Naive thymus-derived CD8-positive, alpha-beta T cell (primary cell): ENCODE results near the gene TRPC4AP. TPM values are rescaled to one million over a fixed set of nuclear protein-coding genes. Genes with fewer than 3 reads are reported as not detected.
"Not testable (repeated sequence)": the region's sequence is repeated elsewhere in the genome, so short reads cannot be mapped to it uniquely, and the experiment has no call there.

Experiments
- ATAC-seq, 2 donors: fragments of 150-1000 bp; cut with Tn5 transposase in 1 of 2; sonication (Bioruptor Pico), chemical (Tn5 transposase) in 1 of 2; 1 replicate in 1 of 2; 2 replicates in 1 of 2; pipeline ENCODE4 v1.10.0; 2021; ENCODE audit warnings: mild to moderate bottlenecking in 2 of 2, moderate library complexity in 2 of 2
- POLR2A ChIA-PET: fragments of 350-600 bp; sonication (Branson Sonifier 250); formaldehyde crosslinking; loops from one replicate; lab custom pipeline; 2021; ENCODE audit warnings: antibody characterized with exemption; lab: Charles Lee
- DNase-seq, 10 donors: peaks; one replicate each; pipeline versions ENCODE4 v3.0.0 to v3.0.0-alpha.2; 2020 to 2022
- H3K27ac Mint-ChIP-seq, 10 donors: one replicate each; pipeline ENCODE4 v1.8.0; 2020 to 2022; ENCODE audit warnings: mild to moderate bottlenecking in 10 of 10, mixed read lengths in 10 of 10, moderate library complexity in 4 of 10, inconsistent platforms in 1 of 10
- H3K27me3 Mint-ChIP-seq, 5 donors: one replicate each; pipeline ENCODE4 v1.8.0; 2021 to 2022; ENCODE audit warnings: mixed read lengths in 5 of 5
- H3K36me3 Mint-ChIP-seq, 3 donors: one replicate each; pipeline ENCODE4 v1.8.0; 2020 to 2022; ENCODE audit warnings: mixed read lengths in 3 of 3, mild to moderate bottlenecking in 2 of 3, inconsistent platforms in 1 of 3
- H3K4me1 Mint-ChIP-seq, 4 donors: one replicate each; pipeline ENCODE4 v1.8.0; 2021 to 2022; ENCODE audit warnings: mixed read lengths in 4 of 4
- H3K4me3 Mint-ChIP-seq, 10 donors: one replicate each; pipeline ENCODE4 v1.8.0; 2020 to 2022; ENCODE audit warnings: mild to moderate bottlenecking in 10 of 10, mixed read lengths in 10 of 10, moderate library complexity in 6 of 10, inconsistent platforms in 1 of 10
- H3K9me3 Mint-ChIP-seq, 9 donors: one replicate each; pipeline ENCODE4 v1.8.0; 2020 to 2022; ENCODE audit warnings: mixed read lengths in 9 of 9, mild to moderate bottlenecking in 3 of 9, inconsistent platforms in 1 of 9, moderate library complexity in 1 of 9
- polyA plus RNA-seq, 3 donors: library from polyadenylated mRNA; unstranded; fragments of 300-500 nt; fragmentation: Illumina TruSeq; gene quantifications; one replicate each; pipeline ENCODE4 v1.2.3, GENCODE V29; 2021
- total RNA-seq, 8 experiments: library from RNA in 2 of 8; stranded (reverse) in 2 of 8; gene quantifications; one replicate each; pipeline ENCODE4 v1.2.3 and lab custom pipeline; 2021 to 2026

The TRPC4AP gene
- total and polyA plus RNA-seq, 5 experiments from 2014 or later: 54.7 to 77.6 (median 57.8) TPM

GRCh38 chr20:35065181-35065580 is 27.4 kb downstream of the TRPC4AP start:
- POLR2A ChIA-PET: no interaction called here
- DNase-seq: no peak
- H3K9me3 Mint-ChIP-seq: no peaks in the 10 kb centered on the region
- H3K27me3 Mint-ChIP-seq: no peaks in the 10 kb centered on the region
- peaks cover 16 to 66% (median 62%) of the 10 kb centered on the region in 4 donors for H3K4me1 Mint-ChIP-seq
- peak overlapping the region in 2 of 10 donors; percentile 14 to 77 for H3K27ac Mint-ChIP-seq
- no peak for ATAC-seq
- H3K36me3 Mint-ChIP-seq: peaks cover 0 to 68% (median 17%) of the 10 kb centered on the region in 3 donors
- H3K4me3 Mint-ChIP-seq: no peak overlapping the region

GRCh38 chr20:35063168-35063567 is 29.4 kb downstream of the TRPC4AP start:
- Mint-ChIP-seq H3K4me3 (no peak overlapping the region), H3K27me3 (no peaks in the 10 kb centered on the region), H3K36me3 (peaks cover 0 to 63% (median 23%) of the 10 kb centered on the region in 3 donors), H3K9me3 (no peaks in the 10 kb centered on the region), H3K4me1 (peaks cover 28 to 74% (median 67%) of the 10 kb centered on the region in 4 donors), H3K27ac (peak overlapping the region in 3 of 10 donors; percentile 27 to 47 (median 27))
- ATAC-seq (no peak), DNase-seq (no peak)
- POLR2A ChIA-PET: no interaction called here

- ATAC-seq (no peak), DNase-seq (no peak)
- H3K27me3 Mint-ChIP-seq: no peaks in the 10 kb centered on the region
- peaks cover 29 to 68% (median 63%) of the 10 kb centered on the region in 4 donors for H3K4me1 Mint-ChIP-seq
- no peaks in the 10 kb centered on the region for H3K9me3 Mint-ChIP-seq
- H3K27ac Mint-ChIP-seq: peak overlapping the region in 1 of 10 donors; percentile 27
- POLR2A ChIA-PET: no interaction called here
- peaks cover 0 to 63% (median 20%) of the 10 kb centered on the region in 3 donors for H3K36me3 Mint-ChIP-seq
- H3K4me3 Mint-ChIP-seq: no peak overlapping the region
These were observed 30.1 kb downstream of the TRPC4AP start for GRCh38 chr20:35062478-35062877.

- ATAC-seq (no peak), DNase-seq (no peak)
- Mint-ChIP-seq H3K27ac (peak overlapping the region in 2 of 10 donors; percentile 24 to 49), H3K4me3 (no peak overlapping the region), H3K4me1 (peaks cover 20 to 56% (median 52%) of the 10 kb centered on the region in 4 donors), H3K36me3 (peaks cover 0 to 65% (median 18%) of the 10 kb centered on the region in 3 donors), H3K27me3 (no peaks in the 10 kb centered on the region), H3K9me3 (no peaks in the 10 kb centered on the region)
- POLR2A ChIA-PET: no interaction called here
These were observed 32.4 kb downstream of the TRPC4AP start for GRCh38 chr20:35060168-35060567.

- POLR2A ChIA-PET: no interaction called here
- no peak for DNase-seq
- no peak for ATAC-seq
- Mint-ChIP-seq H3K9me3 (no peaks in the 10 kb centered on the region), H3K27me3 (no peaks in the 10 kb centered on the region), H3K4me3 (peak overlapping the region in 1 of 10 donors; percentile 21), H3K36me3 (peaks cover 0 to 71% (median 18%) of the 10 kb centered on the region in 3 donors), H3K4me1 (peaks cover 18 to 55% (median 47%) of the 10 kb centered on the region in 4 donors), H3K27ac (peak overlapping the region in 2 of 10 donors; percentile 49 to 64)
These were observed 33.0 kb downstream of the TRPC4AP start for GRCh38 chr20:35059612-35060011.

- H3K27ac Mint-ChIP-seq: peak overlapping the region in 3 of 10 donors; percentile 35 to 51 (median 49)
- H3K27me3 Mint-ChIP-seq: no peaks in the 10 kb centered on the region
- peaks cover 0 to 76% (median 18%) of the 10 kb centered on the region in 3 donors for H3K36me3 Mint-ChIP-seq
- H3K9me3 Mint-ChIP-seq: no peaks in the 10 kb centered on the region
- ATAC-seq (no peak), DNase-seq (no peak)
- peaks cover 18 to 55% (median 46%) of the 10 kb centered on the region in 4 donors for H3K4me1 Mint-ChIP-seq
- POLR2A ChIA-PET: no interaction called here
- no peak overlapping the region for H3K4me3 Mint-ChIP-seq
These were observed 33.5 kb downstream of the TRPC4AP start for GRCh38 chr20:35059110-35059509.

- peak overlapping the region in 3 of 10 donors; percentile 36 to 81 (median 75) for H3K27ac Mint-ChIP-seq
- H3K36me3 Mint-ChIP-seq: peaks cover 0 to 79% (median 11%) of the 10 kb centered on the region in 3 donors
- POLR2A ChIA-PET: no interaction called here
- H3K27me3 Mint-ChIP-seq: no peaks in the 10 kb centered on the region
- DNase-seq (no peak), ATAC-seq (no peak)
- H3K9me3 Mint-ChIP-seq: no peaks in the 10 kb centered on the region
- H3K4me1 Mint-ChIP-seq: peaks cover 14 to 27% (median 22%) of the 10 kb centered on the region in 4 donors
- peak overlapping the region in 2 of 10 donors; percentile 26 to 57 for H3K4me3 Mint-ChIP-seq
These were observed 36.9 kb downstream of the TRPC4AP start for GRCh38 chr20:35055445-35056276.

GRCh38 chr20:35054814-35055213 is 37.8 kb downstream of the TRPC4AP start:
- Mint-ChIP-seq H3K4me1 (peaks cover 11 to 23% (median 18%) of the 10 kb centered on the region in 4 donors), H3K27ac (peak overlapping the region in 4 of 10 donors; percentile 1 to 43 (median 20)), H3K27me3 (no peaks in the 10 kb centered on the region), H3K36me3 (peaks cover 0 to 83% (median 11%) of the 10 kb centered on the region in 3 donors), H3K9me3 (no peaks in the 10 kb centered on the region), H3K4me3 (no peak overlapping the region)
- POLR2A ChIA-PET: no interaction called here
- ATAC-seq (no peak), DNase-seq (no peak)

- DNase-seq, H3K4me3 Mint-ChIP-seq, ATAC-seq, H3K27me3 Mint-ChIP-seq, H3K9me3 Mint-ChIP-seq, H3K27ac Mint-ChIP-seq, POLR2A ChIA-PET: not testable (repeated sequence)
- Mint-ChIP-seq H3K36me3 (peaks cover 0 to 86% (median 22%) of the 10 kb centered on the region in 3 donors), H3K4me1 (peaks cover 0 to 14% (median 7%) of the 10 kb centered on the region in 4 donors)
These were observed 40.0 kb downstream of the TRPC4AP start for GRCh38 chr20:35052616-35053015.

- POLR2A ChIA-PET: no interaction called here
- no peaks in the 10 kb centered on the region for H3K27me3 Mint-ChIP-seq
- H3K9me3 Mint-ChIP-seq: no peaks in the 10 kb centered on the region
- ATAC-seq (no peak), DNase-seq (no peak)
- H3K27ac Mint-ChIP-seq: no peak overlapping the region
- peaks cover 0 to 86% (median 22%) of the 10 kb centered on the region in 3 donors for H3K36me3 Mint-ChIP-seq
- no peak overlapping the region for H3K4me3 Mint-ChIP-seq
- peaks cover 0 to 4% (median 3%) of the 10 kb centered on the region in 4 donors for H3K4me1 Mint-ChIP-seq
These were observed 42.7 kb downstream of the TRPC4AP start for GRCh38 chr20:35049776-35050352.

- H3K27ac Mint-ChIP-seq: peak overlapping the region in 1 of 10 donors; percentile 36
- peaks cover 0 to 4% (median 1%) of the 10 kb centered on the region in 4 donors for H3K4me1 Mint-ChIP-seq
- DNase-seq (no peak), ATAC-seq (no peak)
- no peaks in the 10 kb centered on the region for H3K9me3 Mint-ChIP-seq
- peaks cover 0 to 85% (median 23%) of the 10 kb centered on the region in 3 donors for H3K36me3 Mint-ChIP-seq
- no peaks in the 10 kb centered on the region for H3K27me3 Mint-ChIP-seq
- no peak overlapping the region for H3K4me3 Mint-ChIP-seq
- POLR2A ChIA-PET: interaction anchor here (0.6 kb wide), 1 partner anchor 23 kb away, joined by 4 read pairs; no protein-coding TSS in a partner anchor
These were observed 43.9 kb downstream of the TRPC4AP start for GRCh38 chr20:35048739-35049138.

- Mint-ChIP-seq H3K27ac (peak overlapping the region in 2 of 10 donors; percentile 31 to 56), H3K27me3 (no peaks in the 10 kb centered on the region), H3K9me3 (no peaks in the 10 kb centered on the region), H3K4me3 (no peak overlapping the region), H3K4me1 (peaks cover 0 to 3% (median 1%) of the 10 kb centered on the region in 4 donors), H3K36me3 (peaks cover 0 to 71% (median 4%) of the 10 kb centered on the region in 3 donors)
- DNase-seq (no peak), ATAC-seq (no peak)
- POLR2A ChIA-PET: no interaction called here
These were observed 50.3 kb downstream of the TRPC4AP start for GRCh38 chr20:35042268-35042667.

- Mint-ChIP-seq H3K4me3 (no peak overlapping the region), H3K27me3 (no peaks in the 10 kb centered on the region), H3K9me3 (no peaks in the 10 kb centered on the region), H3K36me3 (peaks cover 0 to 71% (median 4%) of the 10 kb centered on the region in 3 donors), H3K27ac (no peak overlapping the region), H3K4me1 (peaks cover 0 to 3% (median 1%) of the 10 kb centered on the region in 4 donors)
- DNase-seq: no peak
- POLR2A ChIA-PET: no interaction called here
- ATAC-seq: no peak
These were observed 52.0 kb downstream of the TRPC4AP start for GRCh38 chr20:35040646-35041045.
